Activated CD4-positive, alpha-beta memory T cell treated with anti-CD3 and anti-CD28 coated beads, Interleukin-2, amount 10 ng/mL, durations not matched to agents 7 days and 5 days (primary cell): ENCODE measurements around the gene FMNL2. TPM values are rescaled to one million over a fixed set of nuclear protein-coding genes. Genes with fewer than 3 reads are reported as not detected.

Experiments
- CTCF ChIA-PET: fragments of 350-600 bp; sonication (Branson Sonifier 250); formaldehyde crosslinking; loops from one replicate; lab custom pipeline; 2021; ENCODE audit warnings: antibody characterized with exemption, inconsistent platforms; lab: Charles Lee
- POLR2A ChIA-PET: fragments of 350-600 bp; sonication (Branson Sonifier 250); formaldehyde crosslinking; loops from one replicate; lab custom pipeline; 2021; ENCODE audit warnings: antibody characterized with exemption; lab: Charles Lee
- DNase-seq: peaks from one replicate; pipeline ENCODE4 v3.0.0-alpha.2; 2020
- H3K27ac Mint-ChIP-seq: one replicate; pipeline ENCODE4 v1.8.0; 2021; ENCODE audit warnings: mild to moderate bottlenecking, mixed read lengths
- H3K27me3 Mint-ChIP-seq: one replicate; pipeline ENCODE4 v1.8.0; 2021; ENCODE audit warnings: mixed read lengths
- H3K36me3 Mint-ChIP-seq: one replicate; pipeline ENCODE4 v1.8.0; 2021; ENCODE audit warnings: low read depth, mixed read lengths
- H3K4me1 Mint-ChIP-seq: one replicate; pipeline ENCODE4 v1.8.0; 2021; ENCODE audit warnings: mixed read lengths
- H3K4me3 Mint-ChIP-seq: one replicate; pipeline ENCODE4 v1.8.0; 2021; ENCODE audit warnings: mild to moderate bottlenecking, mixed read lengths
- H3K9me3 Mint-ChIP-seq: one replicate; pipeline ENCODE4 v1.8.0; 2021; ENCODE audit warnings: mixed read lengths
- total RNA-seq, 2 experiments: library from RNA; stranded (reverse); gene quantifications; one replicate each; pipeline ENCODE4 v1.2.3, GENCODE V29; 2021

FMNL2 gene
- total RNA-seq, 2 experiments from 2014 or later: 1.0 to 1.1 TPM

GRCh38 chr2:152347076-152347475 is 12.1 kb downstream of the FMNL2 start:
- CTCF ChIA-PET: no interaction called here

GRCh38 chr2:152348388-152348787 is 13.4 kb downstream of the FMNL2 start:
- no peaks in the 10 kb centered on the region for H3K4me1 Mint-ChIP-seq
- no peaks in the 10 kb centered on the region for H3K36me3 Mint-ChIP-seq
- POLR2A ChIA-PET: no interaction called here

More at GRCh38 chr2:152347076-152347475, 12.1 kb downstream of the FMNL2 start:
- no peaks in the 10 kb centered on the region for H3K9me3 Mint-ChIP-seq
- no peak overlapping the region for H3K27ac Mint-ChIP-seq
- DNase-seq: no peak
- H3K4me1 Mint-ChIP-seq: no peaks in the 10 kb centered on the region
- H3K36me3 Mint-ChIP-seq: no peaks in the 10 kb centered on the region
- POLR2A ChIA-PET: no interaction called here
- H3K4me3 Mint-ChIP-seq: no peak overlapping the region
- no peaks in the 10 kb centered on the region for H3K27me3 Mint-ChIP-seq

GRCh38 chr2:152349416-152349815 is 14.4 kb downstream of the FMNL2 start:
- Mint-ChIP-seq H3K9me3 (no peaks in the 10 kb centered on the region), H3K36me3 (no peaks in the 10 kb centered on the region), H3K27me3 (no peaks in the 10 kb centered on the region), H3K4me1 (no peaks in the 10 kb centered on the region), H3K4me3 (no peak overlapping the region), H3K27ac (no peak overlapping the region)
- CTCF ChIA-PET: no interaction called here
- DNase-seq: no peak
- POLR2A ChIA-PET: no interaction called here

More at GRCh38 chr2:152348388-152348787, 13.4 kb downstream of the FMNL2 start:
- no peak overlapping the region for H3K27ac Mint-ChIP-seq
- H3K27me3 Mint-ChIP-seq: no peaks in the 10 kb centered on the region
- DNase-seq: no peak
- H3K9me3 Mint-ChIP-seq: no peaks in the 10 kb centered on the region
- CTCF ChIA-PET: no interaction called here
- H3K4me3 Mint-ChIP-seq: no peak overlapping the region

- H3K4me1 Mint-ChIP-seq: no peaks in the 10 kb centered on the region
- no peaks in the 10 kb centered on the region for H3K9me3 Mint-ChIP-seq
- no peaks in the 10 kb centered on the region for H3K36me3 Mint-ChIP-seq
- POLR2A ChIA-PET: no interaction called here
- no peak for DNase-seq
- no peak overlapping the region for H3K4me3 Mint-ChIP-seq
- no peak overlapping the region for H3K27ac Mint-ChIP-seq
- CTCF ChIA-PET: no interaction called here
- H3K27me3 Mint-ChIP-seq: no peaks in the 10 kb centered on the region
Observed at GRCh38 chr2:152350155-152350679, 15.2 kb downstream of the FMNL2 start.

GRCh38 chr2:152352616-152353015 is 17.6 kb downstream of the FMNL2 start:
- POLR2A ChIA-PET: no interaction called here
- H3K9me3 Mint-ChIP-seq: no peaks in the 10 kb centered on the region
- no peaks in the 10 kb centered on the region for H3K27me3 Mint-ChIP-seq
- no peak overlapping the region for H3K4me3 Mint-ChIP-seq
- no peak for DNase-seq
- no peaks in the 10 kb centered on the region for H3K4me1 Mint-ChIP-seq
- CTCF ChIA-PET: no interaction called here
- no peak overlapping the region for H3K27ac Mint-ChIP-seq
- no peaks in the 10 kb centered on the region for H3K36me3 Mint-ChIP-seq

- ChIA-PET POLR2A (no interaction called here), CTCF (no interaction called here)
- Mint-ChIP-seq H3K27me3 (no peaks in the 10 kb centered on the region), H3K4me3 (no peak overlapping the region), H3K36me3 (no peaks in the 10 kb centered on the region), H3K9me3 (no peaks in the 10 kb centered on the region), H3K27ac (no peak overlapping the region), H3K4me1 (no peaks in the 10 kb centered on the region)
- no peak for DNase-seq
Observed at GRCh38 chr2:152353364-152353763, 18.4 kb downstream of the FMNL2 start.

GRCh38 chr2:152354069-152354755 is 19.2 kb downstream of the FMNL2 start:
- Mint-ChIP-seq H3K36me3 (no peaks in the 10 kb centered on the region), H3K27ac (no peak overlapping the region), H3K27me3 (no peaks in the 10 kb centered on the region), H3K4me3 (no peak overlapping the region), H3K9me3 (no peaks in the 10 kb centered on the region), H3K4me1 (no peaks in the 10 kb centered on the region)
- DNase-seq: no peak
- ChIA-PET CTCF (no interaction called here), POLR2A (interaction anchor here (0.5 kb wide), 1 partner anchor 92 kb away, joined by 3 read pairs; no protein-coding TSS in a partner anchor)

- H3K4me3 Mint-ChIP-seq: no peak overlapping the region
- no peak for DNase-seq
- no peaks in the 10 kb centered on the region for H3K27me3 Mint-ChIP-seq
- CTCF ChIA-PET: no interaction called here
- no peaks in the 10 kb centered on the region for H3K9me3 Mint-ChIP-seq
- no peak overlapping the region for H3K27ac Mint-ChIP-seq
- POLR2A ChIA-PET: no interaction called here
- H3K36me3 Mint-ChIP-seq: no peaks in the 10 kb centered on the region
- no peaks in the 10 kb centered on the region for H3K4me1 Mint-ChIP-seq
Observed at GRCh38 chr2:152354909-152355308, 19.9 kb downstream of the FMNL2 start.

- no peaks in the 10 kb centered on the region for H3K9me3 Mint-ChIP-seq
- ChIA-PET CTCF (no interaction called here), POLR2A (no interaction called here)
- H3K4me1 Mint-ChIP-seq: no peaks in the 10 kb centered on the region
- no peaks in the 10 kb centered on the region for H3K36me3 Mint-ChIP-seq
- no peak for DNase-seq
- H3K27me3 Mint-ChIP-seq: peaks cover 2% of the 10 kb centered on the region
- no peak overlapping the region for H3K27ac Mint-ChIP-seq
- H3K4me3 Mint-ChIP-seq: no peak overlapping the region
Observed at GRCh38 chr2:152355409-152355831, 20.4 kb downstream of the FMNL2 start.

- H3K27ac Mint-ChIP-seq: no peak overlapping the region
- H3K27me3 Mint-ChIP-seq: peaks cover 2% of the 10 kb centered on the region
- no peaks in the 10 kb centered on the region for H3K36me3 Mint-ChIP-seq
- ChIA-PET CTCF (no interaction called here), POLR2A (no interaction called here)
- DNase-seq: no peak
- H3K9me3 Mint-ChIP-seq: no peaks in the 10 kb centered on the region
- no peaks in the 10 kb centered on the region for H3K4me1 Mint-ChIP-seq
- no peak overlapping the region for H3K4me3 Mint-ChIP-seq
Observed at GRCh38 chr2:152359573-152360363, 24.8 kb downstream of the FMNL2 start.

GRCh38 chr2:152363936-152364335 is 29.0 kb downstream of the FMNL2 start:
- DNase-seq: no peak
- no peaks in the 10 kb centered on the region for H3K36me3 Mint-ChIP-seq
- ChIA-PET POLR2A (no interaction called here), CTCF (no interaction called here)
- H3K4me1 Mint-ChIP-seq: peaks cover 1% of the 10 kb centered on the region
- H3K9me3 Mint-ChIP-seq: no peaks in the 10 kb centered on the region
- H3K4me3 Mint-ChIP-seq: no peak overlapping the region
- no peak overlapping the region for H3K27ac Mint-ChIP-seq
- peaks cover 5% of the 10 kb centered on the region for H3K27me3 Mint-ChIP-seq

- Mint-ChIP-seq H3K9me3 (no peaks in the 10 kb centered on the region), H3K4me1 (peaks cover 1% of the 10 kb centered on the region), H3K36me3 (no peaks in the 10 kb centered on the region), H3K27me3 (peaks cover 9% of the 10 kb centered on the region), H3K27ac (no peak overlapping the region), H3K4me3 (no peak overlapping the region)
- ChIA-PET CTCF (no interaction called here), POLR2A (no interaction called here)
- no peak for DNase-seq
Observed at GRCh38 chr2:152367547-152368390, 32.8 kb downstream of the FMNL2 start.
